Breast epithelium (tissue), 4 donors: ENCODE measurements around the gene ASPG. TPM values are rescaled to one million over a fixed set of nuclear protein-coding genes. Genes with fewer than 3 reads are reported as not detected.

Experiments
- DNase-seq, 2 donors: peaks; one replicate each; pipeline ENCODE4 v3.0.0-alpha.2; 2019; ENCODE audit warnings: low spot score in 2 of 2
- H3K27ac ChIP-seq, 2 donors: fragments of 200-600 bp; sonication (generic) in 1 of 2; one replicate each; pipeline ENCODE4 v1.5.1; 2016 to 2019; ENCODE audit warnings: mild to moderate bottlenecking in 1 of 2
- H3K27me3 ChIP-seq, 2 donors: fragments of 200-600 bp; sonication (generic) in 1 of 2; one replicate each; pipeline versions ENCODE4 v1.5.1 to v1.6.0; 2017 to 2019; ENCODE audit warnings: control low read depth in 1 of 2, mild to moderate bottlenecking in 1 of 2
- H3K36me3 ChIP-seq: fragments of 200-600 bp; one replicate; pipeline ENCODE4 v1.5.1; 2019
- H3K4me1 ChIP-seq, 2 donors: fragments of 200-600 bp; sonication (generic); one replicate each; pipeline ENCODE4 v1.5.1; 2016 to 2019; ENCODE audit warnings: control low read depth in 1 of 2
- H3K4me3 ChIP-seq, 3 donors: fragments of 200-600 bp; sonication (generic); 1 replicate in 2 of 3; 2 replicates in 1 of 3; pipeline ENCODE4 v1.5.1; 2016 to 2019; ENCODE audit warnings: mild to moderate bottlenecking in 3 of 3, moderate library complexity in 2 of 3
- H3K9me3 ChIP-seq, 2 donors: fragments of 200-600 bp; sonication (generic) in 1 of 2; one replicate each; pipeline ENCODE4 v1.5.1; 2016 to 2019; ENCODE audit warnings: control low read depth in 1 of 2
- CTCF ChIP-seq, 3 donors: fragments of 450-650 bp; IDR thresholded peaks; one replicate each; pipeline ENCODE4 v1.5.1; 2016 to 2017; ENCODE audit warnings: antibody characterized with exemption in 3 of 3, mild to moderate bottlenecking in 3 of 3, moderate library complexity in 3 of 3
- POLR2A ChIP-seq: fragments of 450-650 bp; IDR thresholded peaks from one replicate; pipeline ENCODE4 v1.6.1; 2016; ENCODE audit warnings: antibody characterized with exemption, mild to moderate bottlenecking, moderate library complexity
- POLR2AphosphoS5 ChIP-seq, 3 donors: sonication (generic); formaldehyde crosslinking; IDR thresholded peaks; one replicate each; pipeline ENCODE4 v1.6.1; 2017; ENCODE audit warnings: antibody characterized with exemption in 3 of 3
- intact Hi-C: fragments of 100-400 bp; cut with DNase I; formaldehyde crosslinking; loops from one replicate; pipeline ENCODE4 v1.15.1; 2023; ENCODE audit warnings: low total_unique reads
- total RNA-seq, 3 donors: library from RNA; depleted of rRNA; stranded (reverse); fragments of >200 nt; gene quantifications; one replicate each; pipeline ENCODE4 v1.1.0, GENCODE V29; 2016

The ASPG gene
- total RNA-seq, 3 donors from 2014 or later, result 0.15 to 0.33 TPM; not detected in 1

GRCh38 chr14:104115131-104115600 lies 29.7 kb downstream of the ASPG start:
- Histone ChIP-seq H3K27ac (no peak overlapping the region), H3K27me3 (peaks cover 5 to 84% of the 10 kb centered on the region in 2 donors), H3K4me3 (no peak overlapping the region), H3K36me3 (no peaks in the 10 kb centered on the region), H3K4me1 (peaks cover 0 to 2% of the 10 kb centered on the region in 2 donors), H3K9me3 (no peaks in the 10 kb centered on the region)
- TF ChIP-seq CTCF (IDR thresholded peaks at IDR 0.05) (no peak), POLR2A (no peak), POLR2AphosphoS5 (IDR thresholded peaks at IDR 0.05) (no peak)
- intact Hi-C loops, result no loop called here
- peak in 1 of 2 donors; percentile 39 for DNase-seq

GRCh38 chr14:104115691-104116287 lies 30.3 kb downstream of the ASPG start:
- intact Hi-C loops, result no loop called here
- Histone ChIP-seq H3K27me3 (peaks cover 5 to 78% of the 10 kb centered on the region in 2 donors), H3K4me3 (peak overlapping the region in 2 of 3 donors; percentile 59 to 75), H3K36me3 (no peaks in the 10 kb centered on the region), H3K4me1 (peaks cover 0 to 2% of the 10 kb centered on the region in 2 donors), H3K27ac (peak overlapping the region; percentile 66 to 68), H3K9me3 (no peaks in the 10 kb centered on the region)
- no peak for DNase-seq
- no peak for TF ChIP-seq CTCF (IDR thresholded peaks at IDR 0.05)
- TF ChIP-seq POLR2AphosphoS5 (IDR thresholded peaks at IDR 0.05), result no peak
- TF ChIP-seq POLR2A, result no peak

- Histone ChIP-seq H3K4me3 (peak overlapping the region; percentile 36 to 75 (median 59)), H3K36me3 (no peaks in the 10 kb centered on the region), H3K27me3 (peaks cover 5 to 73% of the 10 kb centered on the region in 2 donors), H3K9me3 (no peaks in the 10 kb centered on the region), H3K4me1 (peaks cover 0 to 2% of the 10 kb centered on the region in 2 donors), H3K27ac (peak overlapping the region; percentile 66 to 68)
- TF ChIP-seq POLR2AphosphoS5 (IDR thresholded peaks at IDR 0.05), result no peak
- no peak for TF ChIP-seq POLR2A
- peak in 1 of 2 donors; percentile 54 for DNase-seq
- intact Hi-C loops, result no loop called here
These were observed 30.8 kb downstream of the ASPG start for GRCh38 chr14:104116288-104116755.

DNA sequence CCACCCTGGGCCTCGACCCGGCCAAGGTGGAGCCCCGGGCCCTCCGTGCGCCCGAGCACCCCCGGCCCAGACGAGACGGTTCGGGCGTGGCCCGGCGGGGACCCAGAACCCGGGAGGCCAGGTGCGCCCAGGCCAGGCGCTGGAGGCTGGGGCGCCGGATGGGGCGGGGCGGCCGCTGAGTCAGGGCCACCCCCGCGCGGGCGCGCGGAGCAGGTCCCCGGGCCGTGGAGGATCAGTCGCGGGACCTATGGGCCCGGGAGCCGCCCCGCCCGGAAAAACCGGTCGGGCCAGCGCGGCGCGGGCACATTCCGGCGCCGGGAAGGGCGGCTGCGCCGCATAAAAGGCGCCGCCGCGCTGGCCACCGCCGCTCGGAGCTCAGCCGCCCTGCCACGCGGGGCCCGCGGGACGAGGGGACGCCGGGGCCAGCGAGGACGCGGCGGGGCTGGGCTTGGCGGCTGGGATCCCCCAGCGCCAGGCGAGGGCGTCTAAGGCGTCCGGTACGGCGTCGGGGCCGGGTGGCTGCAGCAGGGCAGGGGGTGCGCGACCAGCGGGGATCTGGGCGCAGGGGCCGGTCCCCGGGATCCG lies 31.3 kb downstream of the ASPG start:
- H3K27me3 ChIP-seq, result peaks cover 5 to 67% of the 10 kb centered on the region in 2 donors
- no peaks in the 10 kb centered on the region for H3K9me3 ChIP-seq
- TF ChIP-seq POLR2AphosphoS5 (IDR thresholded peaks at IDR 0.05) (no peak), CTCF (IDR thresholded peaks at IDR 0.05) (no peak), POLR2A (no peak)
- DNase-seq, result peak; percentile 51 to 74
- H3K27ac ChIP-seq, result peak overlapping the region; percentile 66 to 68
- intact Hi-C loops, result no loop called here
- peaks cover 0 to 2% of the 10 kb centered on the region in 2 donors for H3K4me1 ChIP-seq
- peak overlapping the region; percentile 36 to 75 (median 59) for H3K4me3 ChIP-seq
- no peaks in the 10 kb centered on the region for H3K36me3 ChIP-seq

- Histone ChIP-seq H3K4me3 (peak overlapping the region in 2 of 3 donors; percentile 59 to 75), H3K4me1 (peaks cover 0 to 2% of the 10 kb centered on the region in 2 donors), H3K27me3 (peaks cover 5 to 61% of the 10 kb centered on the region in 2 donors), H3K9me3 (no peaks in the 10 kb centered on the region), H3K36me3 (no peaks in the 10 kb centered on the region), H3K27ac (peak overlapping the region; percentile 33 to 68)
- intact Hi-C loops, result no loop called here
- TF ChIP-seq CTCF (IDR thresholded peaks at IDR 0.05) (no peak), POLR2AphosphoS5 (IDR thresholded peaks at IDR 0.05) (no peak), POLR2A (no peak)
- peak in 1 of 2 donors; percentile 51 for DNase-seq
These were observed 32.0 kb downstream of the ASPG start for GRCh38 chr14:104117341-104118005.
